ENCODE measurements around the gene SULT1C2. TPM values are rescaled to one million over a fixed set of nuclear protein-coding genes. Genes with fewer than 3 reads are reported as not detected.

SULT1C2 gene
- total RNA-seq, 4 donors from 2014 or later = 0.23 to 0.42 TPM; not detected in 2

DNA sequence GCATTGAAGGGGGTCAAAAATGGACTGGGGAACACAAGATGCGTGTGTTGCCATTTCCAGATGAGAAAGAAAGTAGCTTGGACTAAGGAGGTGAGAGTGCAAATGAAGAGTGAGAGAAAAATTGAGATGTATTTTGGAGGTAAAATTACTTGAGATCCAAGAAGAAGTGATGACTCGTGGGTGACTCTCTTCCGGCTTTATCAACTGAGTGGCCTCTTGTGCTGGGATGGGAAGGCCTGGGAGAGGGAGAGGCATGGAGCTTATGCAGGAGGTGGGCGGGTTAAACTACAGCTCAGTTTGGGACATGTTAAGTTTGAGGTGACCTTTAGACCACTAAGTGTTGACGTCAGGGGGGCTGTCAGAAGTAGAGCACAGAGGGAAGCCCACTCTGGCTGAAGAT, 34.9 kb downstream of the SULT1C2 start:
- intact Hi-C loops (cut with DNase I; ENCODE audit: low total_unique reads) = no loop called here
- H3K4me3 ChIP-seq (ENCODE audit: low read depth, poor library complexity, severe bottlenecking) = no peak overlapping the region
- 87 to 88% methylated on average over 5 of the region's 5 CpGs for WGBS, 2 donors
- DNase-seq (ENCODE audit: low spot score in 2 of 2) = no peak
- no peak for TF ChIP-seq POLR2A (IDR thresholded peaks at IDR 0.05)
- TF ChIP-seq, protein P1, sequence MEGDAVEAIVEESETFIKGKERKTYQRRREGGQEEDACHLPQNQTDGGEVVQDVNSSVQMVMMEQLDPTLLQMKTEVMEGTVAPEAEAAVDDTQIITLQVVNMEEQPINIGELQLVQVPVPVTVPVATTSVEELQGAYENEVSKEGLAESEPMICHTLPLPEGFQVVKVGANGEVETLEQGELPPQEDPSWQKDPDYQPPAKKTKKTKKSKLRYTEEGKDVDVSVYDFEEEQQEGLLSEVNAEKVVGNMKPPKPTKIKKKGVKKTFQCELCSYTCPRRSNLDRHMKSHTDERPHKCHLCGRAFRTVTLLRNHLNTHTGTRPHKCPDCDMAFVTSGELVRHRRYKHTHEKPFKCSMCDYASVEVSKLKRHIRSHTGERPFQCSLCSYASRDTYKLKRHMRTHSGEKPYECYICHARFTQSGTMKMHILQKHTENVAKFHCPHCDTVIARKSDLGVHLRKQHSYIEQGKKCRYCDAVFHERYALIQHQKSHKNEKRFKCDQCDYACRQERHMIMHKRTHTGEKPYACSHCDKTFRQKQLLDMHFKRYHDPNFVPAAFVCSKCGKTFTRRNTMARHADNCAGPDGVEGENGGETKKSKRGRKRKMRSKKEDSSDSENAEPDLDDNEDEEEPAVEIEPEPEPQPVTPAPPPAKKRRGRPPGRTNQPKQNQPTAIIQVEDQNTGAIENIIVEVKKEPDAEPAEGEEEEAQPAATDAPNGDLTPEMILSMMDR (IDR thresholded peaks at IDR 0.05) = no peak

DNA sequence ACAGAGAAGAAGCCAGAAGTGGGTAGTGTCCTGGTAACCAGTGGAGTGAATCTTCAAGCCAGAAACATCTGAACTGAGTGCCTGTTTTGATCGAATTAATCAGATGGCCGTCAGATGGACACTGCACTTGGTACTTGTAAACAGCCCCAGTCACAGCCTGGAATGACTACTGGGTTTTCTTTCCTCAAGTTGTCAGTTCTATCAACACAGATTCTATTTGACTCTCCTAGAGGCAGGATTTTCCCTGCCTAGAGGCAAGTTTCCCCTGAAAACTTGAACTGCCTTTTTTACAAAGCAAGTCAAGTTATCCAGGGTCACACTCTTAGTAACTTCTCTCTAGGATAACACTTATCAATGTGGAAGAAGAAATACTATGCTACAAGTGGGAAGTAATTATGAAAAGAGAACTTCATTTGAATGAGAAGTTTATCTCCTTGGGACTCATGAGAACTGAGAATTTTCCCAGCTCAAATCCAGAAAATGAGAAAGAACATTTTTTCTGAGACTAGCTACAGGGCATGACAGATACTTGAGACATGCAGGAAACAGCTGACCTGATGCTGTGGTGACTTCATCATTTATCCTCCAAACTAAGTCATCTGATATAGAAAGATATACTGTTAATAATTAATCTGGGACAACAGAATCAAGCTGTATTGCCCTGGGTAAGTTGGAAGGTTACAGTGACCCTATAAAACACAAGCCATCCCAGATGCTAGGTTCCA, 36.0 kb downstream of the SULT1C2 start:
- DNase-seq (ENCODE audit: low spot score in 2 of 2) = no peak
- no peak overlapping the region for H3K4me3 ChIP-seq (ENCODE audit: low read depth, poor library complexity, severe bottlenecking)
- intact Hi-C loops (cut with DNase I; ENCODE audit: low total_unique reads) = no loop called here
- WGBS, 2 donors = 77 to 98% methylated on average over 2 of the region's 2 CpGs
- TF ChIP-seq, protein P1 (IDR thresholded peaks at IDR 0.05) = no peak
- TF ChIP-seq POLR2A (IDR thresholded peaks at IDR 0.05) = no peak

DNA sequence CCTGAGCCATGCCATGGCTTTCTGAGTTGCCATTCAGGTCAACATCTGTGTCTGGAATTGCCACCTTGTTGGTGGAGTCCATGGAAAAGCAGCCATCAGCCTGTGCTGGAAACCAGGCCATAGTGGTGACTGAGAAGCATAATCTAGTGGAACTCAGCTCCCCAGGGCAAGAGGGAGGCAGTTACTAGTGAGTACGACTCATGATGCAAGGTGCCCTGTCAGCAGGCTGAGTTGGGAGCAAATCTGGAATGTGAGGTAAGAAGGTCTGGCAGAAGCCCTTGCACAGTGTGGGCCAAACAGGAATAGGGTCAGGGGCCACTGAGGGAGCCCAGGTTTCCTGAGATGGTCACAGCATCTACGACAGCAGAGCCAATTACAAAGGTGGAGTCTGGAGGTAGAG, 37.1 kb downstream of the SULT1C2 start:
- no peak overlapping the region for H3K4me3 ChIP-seq (ENCODE audit: low read depth, poor library complexity, severe bottlenecking)
- DNase-seq (ENCODE audit: low spot score in 2 of 2) = no peak
- intact Hi-C loops (cut with DNase I; ENCODE audit: low total_unique reads) = no loop called here
- WGBS, 2 donors = 57 to 89% methylated on average over 2 of the region's 2 CpGs
- TF ChIP-seq POLR2A (IDR thresholded peaks at IDR 0.05) = no peak
- TF ChIP-seq, protein P1 (IDR thresholded peaks at IDR 0.05) = no peak

DNA sequence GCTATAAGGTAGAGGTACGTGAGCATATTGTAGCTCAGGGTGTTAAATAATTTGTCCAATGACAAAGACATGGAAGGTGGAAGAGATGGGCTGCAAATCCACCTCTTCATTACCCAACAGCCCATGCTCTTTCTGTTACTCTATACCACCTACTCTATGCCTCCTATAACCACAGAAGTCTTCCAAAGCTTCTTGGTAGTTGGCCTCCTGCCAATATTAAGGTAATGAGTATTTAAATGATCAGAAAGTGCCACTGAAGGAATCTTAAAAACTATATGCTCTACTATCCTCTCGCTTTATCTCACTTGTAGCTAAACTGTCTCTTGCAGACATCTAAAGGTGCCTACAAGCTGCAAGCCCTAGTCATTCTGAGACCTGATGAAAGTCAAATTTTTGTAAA, 41.1 kb downstream of the SULT1C2 start:
- no peak for TF ChIP-seq POLR2A (IDR thresholded peaks at IDR 0.05)
- TF ChIP-seq, protein P1 (IDR thresholded peaks at IDR 0.05) = no peak
- DNase-seq (ENCODE audit: low spot score in 2 of 2) = no peak
- no peak overlapping the region for H3K4me3 ChIP-seq (ENCODE audit: low read depth, poor library complexity, severe bottlenecking)
- intact Hi-C loops (cut with DNase I; ENCODE audit: low total_unique reads) = no loop called here
- 88 to 94% methylated on average over 2 of the region's 2 CpGs for WGBS, 2 donors

DNA sequence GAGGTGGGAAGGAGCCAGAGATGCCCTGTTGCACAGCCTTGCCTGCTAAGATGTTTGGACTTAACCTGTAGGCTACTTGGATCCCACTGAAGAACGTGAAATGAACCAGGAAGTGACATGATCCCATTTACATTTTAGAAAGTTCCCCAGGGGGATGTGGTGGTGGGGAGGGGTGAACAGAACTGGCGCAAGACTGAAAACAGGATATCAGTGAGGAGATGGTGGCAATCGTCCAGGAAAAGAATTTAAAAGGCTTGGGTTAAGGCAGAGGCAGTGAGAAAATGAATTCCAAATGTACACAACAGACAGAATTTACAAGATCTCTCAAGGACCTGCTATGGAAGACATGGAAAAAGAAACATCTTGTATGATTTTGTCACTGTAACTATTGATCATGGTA, 42.3 kb downstream of the SULT1C2 start:
- intact Hi-C loops (cut with DNase I; ENCODE audit: low total_unique reads) = no loop called here
- TF ChIP-seq, protein P1 (IDR thresholded peaks at IDR 0.05) = no peak
- no peak for TF ChIP-seq POLR2A (IDR thresholded peaks at IDR 0.05)
- DNase-seq (ENCODE audit: low spot score in 2 of 2) = no peak
- WGBS, 2 donors = 6 to 13% methylated on average over 3 of the region's 3 CpGs
- no peak overlapping the region for H3K4me3 ChIP-seq (ENCODE audit: low read depth, poor library complexity, severe bottlenecking)

DNA sequence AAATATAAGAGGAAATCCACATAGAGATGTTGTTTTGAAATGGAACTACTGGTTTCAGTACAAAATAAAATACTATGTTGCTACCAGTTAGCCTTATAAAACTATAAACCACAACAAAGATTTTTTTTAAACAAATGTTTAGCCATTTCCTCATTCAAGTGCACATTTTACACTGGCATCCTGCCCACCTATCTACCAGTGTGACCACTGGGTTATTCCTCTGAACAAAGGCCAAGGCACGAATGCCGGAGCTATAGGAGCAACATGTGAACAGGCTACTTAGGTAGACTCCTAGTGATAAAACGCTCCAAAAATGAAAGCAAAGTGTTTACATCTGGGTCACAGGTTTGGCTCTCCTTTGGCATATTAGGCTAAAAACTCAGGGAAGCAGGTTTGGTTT, 57.3 kb downstream of the SULT1C2 start:
- no peak for TF ChIP-seq POLR2A (IDR thresholded peaks at IDR 0.05)
- TF ChIP-seq, protein P1 (IDR thresholded peaks at IDR 0.05) = no peak
- WGBS, 2 donors = 60 to 68% methylated on average over 3 of the region's 3 CpGs
- H3K4me3 ChIP-seq (ENCODE audit: low read depth, poor library complexity, severe bottlenecking) = no peak overlapping the region
- intact Hi-C loops (cut with DNase I; ENCODE audit: low total_unique reads) = no loop called here
- no peak for DNase-seq (ENCODE audit: low spot score in 2 of 2)
